IPS-NIHi7 (cell line): ENCODE measurements around the gene STX19.
"Not testable (repeated sequence)": the region's sequence is repeated elsewhere in the genome, so short reads cannot be mapped to it uniquely, and the experiment has no call there.

Experiments
- DNase-seq: peaks from one replicate; pipeline ENCODE4 v3.0.0; 2012; ENCODE audit warnings: mixed read lengths; ENCODE audit errors: extremely low spot score

The STX19 gene

GRCh38 chr3:94028093-94028837, at the start of gene STX19:
Gene STX19 (minus strand): TSS chr3:94028597. CDS start chr3:94015269, 13,328 bp downstream.
- no peak for DNase-seq

GRCh38 chr3:94076055-94076454, 47.7 kb upstream of the STX19 start:
- no peak for DNase-seq

- DNase-seq = no peak
Measured at GRCh38 chr3:94071713-94072284, 43.4 kb upstream of the STX19 start.

- DNase-seq = no peak
Measured at GRCh38 chr3:94070341-94070911, 42.0 kb upstream of the STX19 start.

GRCh38 chr3:94069194-94069813, 40.9 kb upstream of the STX19 start:
- no peak for DNase-seq

- DNase-seq = no peak
Measured at GRCh38 chr3:94066506-94067500, 38.4 kb upstream of the STX19 start.

- DNase-seq = no peak
Measured at GRCh38 chr3:94065819-94066480, 37.6 kb upstream of the STX19 start.

- no peak for DNase-seq
Measured at GRCh38 chr3:94065122-94065521, 36.7 kb upstream of the STX19 start.

GRCh38 chr3:94064243-94064860, 36.0 kb upstream of the STX19 start:
- no peak for DNase-seq

- DNase-seq = no peak
Measured at GRCh38 chr3:94063496-94064119, 35.2 kb upstream of the STX19 start.

GRCh38 chr3:94062513-94063404, 34.4 kb upstream of the STX19 start, which contains the start of the genes DHFR2 and NSUN3:
Gene DHFR2 (minus strand): TSS chr3:94062916. CDS start chr3:94061511, 1,405 bp downstream.
Gene NSUN3 (plus strand): TSS chr3:94063061. CDS start chr3:94063127, 66 bp downstream.
- DNase-seq = peak; percentile 87

- DNase-seq = no peak
Measured at GRCh38 chr3:94061297-94061696, 32.9 kb upstream of the STX19 start.

GRCh38 chr3:94050546-94050945, 22.1 kb upstream of the STX19 start:
- no peak for DNase-seq

- DNase-seq = no peak
Measured at GRCh38 chr3:94049267-94049666, 20.9 kb upstream of the STX19 start.

- DNase-seq = no peak
Measured at GRCh38 chr3:94046533-94046932, 18.1 kb upstream of the STX19 start.

- DNase-seq = not testable (repeated sequence)
Measured at GRCh38 chr3:94044100-94044936, 15.9 kb upstream of the STX19 start.

- no peak for DNase-seq
Measured at GRCh38 chr3:94043285-94043684, 14.9 kb upstream of the STX19 start.
